ENCODE measurements around the gene SIDT2. TPM values are rescaled to one million over a fixed set of nuclear protein-coding genes. Genes with fewer than 3 reads are reported as not detected.
A peak's percentile ranks its signal among the peaks of the same experiment; 100 is the strongest.
"Not testable (repeated sequence)": the region's sequence is repeated elsewhere in the genome, so short reads cannot be mapped to it uniquely, and the experiment has no call there.

SIDT2 gene
- total RNA-seq, 1 experiment from 2014 or later = 27.6 TPM

- TF ChIP-seq CTCF (IDR thresholded peaks at IDR 0.05) = no peak
- TF ChIP-seq SOX15 (CRISPR knock-in tag; IDR thresholded peaks at IDR 0.05) = no peak
- TF ChIP-seq CREB1 (CRISPR knock-in tag; IDR thresholded peaks at IDR 0.05) = no peak
- TF ChIP-seq E2F5 (CRISPR knock-in tag; IDR thresholded peaks at IDR 0.05) = no peak
- no peak for TF ChIP-seq ZNF317 (CRISPR knock-in tag; IDR thresholded peaks at IDR 0.05; ENCODE audit: borderline replicate concordance, low read depth)
- no peak for TF ChIP-seq ELF4 (CRISPR knock-in tag; IDR thresholded peaks at IDR 0.05; ENCODE audit: low read depth)
- no peak for TF ChIP-seq NR2C2 (CRISPR knock-in tag; IDR thresholded peaks at IDR 0.05)
- no peak for TF ChIP-seq ZNF423 (CRISPR knock-in tag; IDR thresholded peaks at IDR 0.05)
Measured at GRCh38 chr11:117134431-117134830, 44.1 kb upstream of the SIDT2 start (continued).

DNA sequence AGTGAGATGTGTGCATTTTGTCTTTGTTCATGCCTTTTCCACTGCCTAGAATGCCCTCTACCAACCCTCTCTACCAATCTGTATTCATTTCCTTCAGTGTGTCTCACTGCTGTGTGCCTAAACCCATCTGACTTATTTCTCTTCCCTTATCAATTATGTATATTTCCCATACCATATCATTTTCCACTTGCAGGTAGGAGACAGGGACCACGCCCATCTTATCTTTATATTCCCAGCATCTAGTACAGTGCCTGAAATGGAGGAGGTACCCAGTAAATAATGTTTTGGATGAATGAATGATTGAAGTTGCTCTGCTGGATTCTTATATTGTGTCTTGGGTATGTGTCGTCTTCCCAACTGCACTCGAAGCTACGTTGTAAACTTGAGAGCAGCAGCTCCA lies 43.6 kb upstream of the SIDT2 start:
- POLR2A ChIA-PET, H3K4me1 Mint-ChIP-seq: not testable (repeated sequence)

DNA sequence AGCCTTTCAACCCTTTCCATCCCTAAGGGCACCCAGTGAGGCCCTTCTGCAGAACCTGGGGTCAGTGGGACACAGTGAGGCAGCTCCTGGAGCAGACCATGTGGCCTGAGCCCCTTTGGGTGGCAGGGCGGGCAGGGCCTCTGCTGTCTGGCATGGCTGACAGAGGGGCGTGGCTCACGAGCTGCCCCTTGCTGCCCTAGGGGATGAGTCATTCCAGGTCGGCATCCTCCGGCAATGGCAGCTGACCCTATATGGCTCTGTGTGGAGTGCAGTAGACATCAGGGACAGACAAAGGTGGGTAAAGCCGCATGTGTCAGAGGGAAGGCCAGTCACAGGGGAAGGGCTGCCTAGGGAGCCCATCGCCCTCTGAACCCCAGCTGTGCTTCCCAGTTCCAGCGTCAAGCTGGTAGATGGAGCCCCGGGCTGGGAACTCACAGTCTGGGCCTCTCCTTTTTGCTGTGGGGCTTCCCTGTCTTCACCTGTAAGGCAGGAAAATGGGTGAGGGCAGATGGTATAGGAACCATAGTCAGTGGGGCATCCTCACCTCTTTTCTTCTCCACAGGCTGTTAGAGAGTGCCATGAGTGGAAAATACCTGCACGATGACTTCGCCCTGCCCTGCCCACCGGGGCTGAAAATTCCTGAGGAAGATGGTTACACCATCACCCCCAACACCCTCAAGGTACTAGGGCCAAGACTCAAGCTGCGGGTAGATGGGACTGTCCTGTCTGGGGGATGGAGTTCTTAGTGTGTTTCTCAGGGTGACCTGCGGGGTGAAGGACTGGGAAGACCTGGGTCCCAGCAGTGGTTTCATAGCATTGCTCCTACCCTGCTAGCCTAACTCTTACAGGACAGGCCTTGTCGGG lies 41.1 kb upstream of the SIDT2 start:
- H3K9me3 Mint-ChIP-seq; H3K4me1 Mint-ChIP-seq; H3K36me3 Mint-ChIP-seq; DNase-seq (ENCODE audit: low spot score); POLR2A ChIA-PET; H3K4me3 Mint-ChIP-seq; H3K27me3 Mint-ChIP-seq (ENCODE audit: low read depth); H3K27ac Mint-ChIP-seq; CTCF ChIA-PET: not testable (repeated sequence)
- ATAC-seq = peak; percentile 10

More for the DNA sequence above, 43.6 kb upstream of the SIDT2 start:
- H3K9me3 Mint-ChIP-seq; ATAC-seq; H3K27ac Mint-ChIP-seq; H3K4me3 Mint-ChIP-seq; DNase-seq (ENCODE audit: low spot score); H3K27me3 Mint-ChIP-seq (ENCODE audit: low read depth); H3K36me3 Mint-ChIP-seq; CTCF ChIA-PET: not testable (repeated sequence)

- H3K36me3 Mint-ChIP-seq = peaks cover 31% of the 10 kb centered on the region
- H3K9me3 Mint-ChIP-seq = 0 out of 2 replicates have a peak, but pooled peaks cover 4% of the 10 kb centered on the region
- H3K27ac Mint-ChIP-seq = peak overlapping the region; percentile 96
- H3K4me1 Mint-ChIP-seq = peaks cover 33% of the 10 kb centered on the region
- ChIA-PET CTCF (interaction anchor here (1.1 to 4.9 kb wide), 7 partner anchors 37 to 352 kb away, joined by 4 to 35 read pairs (median 11); partner anchors contain the start of genes APOA5, SIDT2 and SIK3), POLR2A (interaction anchor here (0.6 to 3.0 kb wide), 4 partner anchors 29 to 263 kb away, joined by 3 to 17 read pairs (median 6); partner anchors contain the start of genes SIDT2 and SIK3)
- H3K4me3 Mint-ChIP-seq = peak overlapping the region; percentile 98
- no peak for DNase-seq (ENCODE audit: low spot score)
- TF ChIP-seq, protein P1, sequence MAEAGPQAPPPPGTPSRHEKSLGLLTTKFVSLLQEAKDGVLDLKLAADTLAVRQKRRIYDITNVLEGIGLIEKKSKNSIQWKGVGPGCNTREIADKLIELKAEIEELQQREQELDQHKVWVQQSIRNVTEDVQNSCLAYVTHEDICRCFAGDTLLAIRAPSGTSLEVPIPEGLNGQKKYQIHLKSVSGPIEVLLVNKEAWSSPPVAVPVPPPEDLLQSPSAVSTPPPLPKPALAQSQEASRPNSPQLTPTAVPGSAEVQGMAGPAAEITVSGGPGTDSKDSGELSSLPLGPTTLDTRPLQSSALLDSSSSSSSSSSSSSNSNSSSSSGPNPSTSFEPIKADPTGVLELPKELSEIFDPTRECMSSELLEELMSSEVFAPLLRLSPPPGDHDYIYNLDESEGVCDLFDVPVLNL (CRISPR knock-in tag; IDR thresholded peaks at IDR 0.05; ENCODE audit: borderline replicate concordance, low read depth) = no peak
- peak; percentile 47 for ATAC-seq
- peaks cover 3% of the 10 kb centered on the region; the same call in 1 of the 2 replicates for H3K27me3 Mint-ChIP-seq (ENCODE audit: low read depth)
Measured at GRCh38 chr11:117143390-117143789, 35.2 kb upstream of the SIDT2 start.

DNA sequence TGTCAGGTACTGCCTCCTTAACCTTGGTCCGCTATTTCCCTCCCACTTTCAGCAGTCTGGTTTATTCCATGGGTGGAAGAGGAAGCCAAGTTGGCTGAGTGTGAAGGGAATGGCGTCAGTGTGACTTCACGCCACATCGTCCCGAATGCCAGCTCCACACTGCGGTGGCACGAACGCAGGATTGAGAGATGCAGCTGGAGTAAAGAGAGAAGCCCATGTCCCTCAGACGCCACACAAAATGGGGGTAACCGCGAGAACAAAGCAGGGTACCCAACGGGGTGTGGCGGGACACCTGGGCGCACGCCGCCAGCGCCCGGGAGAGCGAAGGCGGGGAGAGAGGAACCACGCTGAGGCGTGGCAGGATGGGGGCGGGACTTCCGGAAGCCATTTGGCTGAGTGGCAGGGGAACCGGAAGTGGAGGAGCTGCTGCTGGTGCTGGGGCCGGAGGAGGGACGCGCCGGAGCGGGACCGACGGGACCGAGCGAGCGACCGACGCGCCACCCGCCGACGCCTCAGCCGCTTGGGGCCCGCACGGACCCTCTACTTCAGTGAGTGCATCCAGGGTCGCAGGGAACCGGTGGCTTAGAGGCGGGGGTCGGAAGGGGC lies 34.6 kb upstream of the SIDT2 start, which contains the start of gene PAFAH1B2:
TSS of gene PAFAH1B2 (plus strand) at position 417 of the 606 bp plus-strand sequence. CDS start 8,161 bp downstream, outside the sequence.
- H3K27ac Mint-ChIP-seq = peak within 1 kb of the TSS; percentile 96
- peaks cover 3% of the 10 kb centered on the region; the same call in 1 of the 2 replicates for H3K27me3 Mint-ChIP-seq (ENCODE audit: low read depth)
- DNase-seq (ENCODE audit: low spot score) (peak; percentile 95), ATAC-seq (peak; percentile 87)
- ChIA-PET POLR2A (interaction anchor here (0.6 to 3.0 kb wide), 8 partner anchors 11 to 374 kb away, joined by 3 to 17 read pairs (median 4); partner anchors contain the start of genes SIDT2 and SIK3), CTCF (interaction anchor here (0.5 to 4.9 kb wide), 13 partner anchors 20 to 353 kb away, joined by 3 to 35 read pairs (median 5); partner anchors contain the start of genes APOA1, APOA5, SIDT2 and SIK3)
- H3K9me3 Mint-ChIP-seq = 0 out of 2 replicates have a peak, but pooled peaks cover 4% of the 10 kb centered on the region
- peak within 1 kb of the TSS; percentile 98 for H3K4me3 Mint-ChIP-seq
- H3K36me3 Mint-ChIP-seq = peaks cover 33% of the 10 kb centered on the region
- peaks cover 33% of the 10 kb centered on the region for H3K4me1 Mint-ChIP-seq
- peak; percentile 64; the same call in 1 of the 2 replicates for TF ChIP-seq SP1 (CRISPR knock-in tag; conservative IDR thresholded peaks at IDR 0.05)
- TF ChIP-seq, protein P2, sequence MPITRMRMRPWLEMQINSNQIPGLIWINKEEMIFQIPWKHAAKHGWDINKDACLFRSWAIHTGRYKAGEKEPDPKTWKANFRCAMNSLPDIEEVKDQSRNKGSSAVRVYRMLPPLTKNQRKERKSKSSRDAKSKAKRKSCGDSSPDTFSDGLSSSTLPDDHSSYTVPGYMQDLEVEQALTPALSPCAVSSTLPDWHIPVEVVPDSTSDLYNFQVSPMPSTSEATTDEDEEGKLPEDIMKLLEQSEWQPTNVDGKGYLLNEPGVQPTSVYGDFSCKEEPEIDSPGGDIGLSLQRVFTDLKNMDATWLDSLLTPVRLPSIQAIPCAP (CRISPR knock-in tag; IDR thresholded peaks at IDR 0.05) = peak; percentile 61; the same call in 1 of the 2 replicates
- TF ChIP-seq ZNF232 (CRISPR knock-in tag; IDR thresholded peaks at IDR 0.05) = 0 out of 2 replicates have a peak, but pooled peaks have one; percentile 33
- peak; percentile 66; the same call in 1 of the 2 replicates for TF ChIP-seq TEAD1 (CRISPR knock-in tag; IDR thresholded peaks at IDR 0.05)
- TF ChIP-seq, protein P3, sequence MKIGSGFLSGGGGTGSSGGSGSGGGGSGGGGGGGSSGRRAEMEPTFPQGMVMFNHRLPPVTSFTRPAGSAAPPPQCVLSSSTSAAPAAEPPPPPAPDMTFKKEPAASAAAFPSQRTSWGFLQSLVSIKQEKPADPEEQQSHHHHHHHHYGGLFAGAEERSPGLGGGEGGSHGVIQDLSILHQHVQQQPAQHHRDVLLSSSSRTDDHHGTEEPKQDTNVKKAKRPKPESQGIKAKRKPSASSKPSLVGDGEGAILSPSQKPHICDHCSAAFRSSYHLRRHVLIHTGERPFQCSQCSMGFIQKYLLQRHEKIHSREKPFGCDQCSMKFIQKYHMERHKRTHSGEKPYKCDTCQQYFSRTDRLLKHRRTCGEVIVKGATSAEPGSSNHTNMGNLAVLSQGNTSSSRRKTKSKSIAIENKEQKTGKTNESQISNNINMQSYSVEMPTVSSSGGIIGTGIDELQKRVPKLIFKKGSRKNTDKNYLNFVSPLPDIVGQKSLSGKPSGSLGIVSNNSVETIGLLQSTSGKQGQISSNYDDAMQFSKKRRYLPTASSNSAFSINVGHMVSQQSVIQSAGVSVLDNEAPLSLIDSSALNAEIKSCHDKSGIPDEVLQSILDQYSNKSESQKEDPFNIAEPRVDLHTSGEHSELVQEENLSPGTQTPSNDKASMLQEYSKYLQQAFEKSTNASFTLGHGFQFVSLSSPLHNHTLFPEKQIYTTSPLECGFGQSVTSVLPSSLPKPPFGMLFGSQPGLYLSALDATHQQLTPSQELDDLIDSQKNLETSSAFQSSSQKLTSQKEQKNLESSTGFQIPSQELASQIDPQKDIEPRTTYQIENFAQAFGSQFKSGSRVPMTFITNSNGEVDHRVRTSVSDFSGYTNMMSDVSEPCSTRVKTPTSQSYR (CRISPR knock-in tag; IDR thresholded peaks at IDR 0.05) = no peak
- peak; percentile 91 for TF ChIP-seq ZBTB21 (CRISPR knock-in tag; IDR thresholded peaks at IDR 0.05; ENCODE audit: borderline replicate concordance)
- TF ChIP-seq SOX15 (CRISPR knock-in tag; IDR thresholded peaks at IDR 0.05) = no peak

Measured in WTC11 (cell line).